GM06990 (cell line): ENCODE results near the gene DNAJA1.

Source experiments
- DNase-seq: peaks from one replicate; pipeline ENCODE4 v3.0.0-alpha.2; 2011; ENCODE audit not compliant: insufficient read length; ENCODE audit errors: extremely low read depth
- H3K27me3 ChIP-seq: replicated peaks from 2 replicates; pipeline ENCODE4 v1.6.0; 2011; ENCODE audit warnings: low read length; ENCODE audit not compliant: control insufficient read depth, insufficient read depth
- H3K36me3 ChIP-seq: 2 replicates; pipeline ENCODE4 v1.5.1; 2011; ENCODE audit warnings: low read length; ENCODE audit not compliant: control insufficient read depth, insufficient read depth
- H3K4me3 ChIP-seq: replicated peaks from 2 replicates; pipeline ENCODE4 v1.5.1; 2011; ENCODE audit warnings: low read depth, mild to moderate bottlenecking, control low read depth, low read length
- CTCF ChIP-seq: IDR thresholded peaks from 2 replicates; pipeline ENCODE4 v1.5.1; 2011; ENCODE audit warnings: low read length, control low read depth, mild to moderate bottlenecking, inconsistent platforms; ENCODE audit not compliant: insufficient read depth, poor library complexity, severe bottlenecking

The DNAJA1 gene

GRCh38 chr9:33013962-33014664, 11.0 kb upstream of the DNAJA1 start:
- no peak overlapping the region for H3K4me3 ChIP-seq
- no peak for TF ChIP-seq CTCF
- H3K36me3 ChIP-seq = no peaks in the 10 kb centered on the region
- H3K27me3 ChIP-seq = no peaks in the 10 kb centered on the region
- no peak for DNase-seq

- DNase-seq = no peak
- no peak overlapping the region for H3K4me3 ChIP-seq
- H3K27me3 ChIP-seq = no peaks in the 10 kb centered on the region
- H3K36me3 ChIP-seq = peaks cover 2% of the 10 kb centered on the region
- TF ChIP-seq CTCF = no peak
These were observed 10.4 kb upstream of the DNAJA1 start for GRCh38 chr9:33014665-33015014.

- H3K4me3 ChIP-seq = no peak overlapping the region
- H3K27me3 ChIP-seq = no peaks in the 10 kb centered on the region
- TF ChIP-seq CTCF = no peak
- DNase-seq = no peak
- peaks cover 6% of the 10 kb centered on the region for H3K36me3 ChIP-seq
These were observed 7.6 kb upstream of the DNAJA1 start for GRCh38 chr9:33017283-33018041.

- H3K27me3 ChIP-seq = no peaks in the 10 kb centered on the region
- H3K4me3 ChIP-seq = no peak overlapping the region
- no peak for TF ChIP-seq CTCF
- DNase-seq = no peak
- peaks cover 6% of the 10 kb centered on the region for H3K36me3 ChIP-seq
These were observed 5.3 kb upstream of the DNAJA1 start for GRCh38 chr9:33019797-33020196.

GRCh38 chr9:33022303-33022702, 2.8 kb upstream of the DNAJA1 start:
- H3K27me3 ChIP-seq = no peaks in the 10 kb centered on the region
- TF ChIP-seq CTCF = no peak
- peaks cover 8% of the 10 kb centered on the region for H3K36me3 ChIP-seq
- no peak overlapping the region for H3K4me3 ChIP-seq
- DNase-seq = no peak
